Activated gamma-delta T cell treated with Interleukin-2 at 50 U/mL for 16 hours (primary cell): ENCODE data around the gene TENT5D.
"Not testable (repeated sequence)": the region's sequence is repeated elsewhere in the genome, so short reads cannot be mapped to it uniquely, and the experiment has no call there.

ENCODE experiments used
- DNase-seq: peaks from one replicate; pipeline ENCODE4 v3.0.0-alpha.2; 2020

The TENT5D gene

DNA sequence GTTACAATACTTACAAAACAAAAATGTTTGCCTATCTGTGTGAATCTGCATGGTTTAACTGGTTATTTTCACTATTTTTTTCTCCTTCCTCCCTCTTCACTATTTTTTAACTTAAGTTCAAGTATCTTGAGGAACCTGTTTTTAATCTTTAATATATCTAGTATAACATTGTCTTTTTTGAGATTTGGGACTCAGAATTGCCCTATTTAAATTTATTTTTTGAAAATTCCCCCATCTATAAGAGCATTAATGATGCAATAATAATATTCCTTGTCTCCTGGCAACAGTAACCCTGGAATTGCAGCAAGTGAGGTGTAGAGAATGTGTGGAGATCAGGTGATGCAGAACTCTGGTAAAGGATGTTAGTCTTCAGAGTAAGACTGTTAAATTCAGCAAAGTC, at the start of gene TENT5D:
Gene TENT5D (plus strand): TSS at position 301 of the 400 bp plus-strand sequence. CDS start 22,093 bp downstream, outside the sequence.
- no peak for DNase-seq

DNA sequence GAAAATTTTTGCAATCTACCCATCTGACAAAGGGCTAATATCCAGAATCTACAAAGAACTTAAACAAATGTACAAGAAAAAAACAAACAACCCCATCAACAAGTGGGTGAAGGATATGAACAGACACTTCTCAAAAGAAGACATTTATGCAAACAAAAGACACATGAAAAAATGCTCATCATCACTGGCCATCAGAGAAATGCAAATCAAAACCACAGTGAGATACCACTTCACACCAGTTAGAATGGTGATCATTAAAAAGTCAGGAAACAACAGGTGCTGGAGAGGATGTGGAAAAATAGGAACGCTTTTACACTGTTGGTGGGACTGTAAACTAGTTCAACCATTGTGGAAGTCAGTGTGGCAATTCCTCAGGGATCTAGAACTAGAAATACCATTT, 34.6 kb upstream of the TENT5D start:
- not testable (repeated sequence) for DNase-seq

- DNase-seq = no peak
These were observed 32.0 kb upstream of the TENT5D start for GRCh38 chrX:80388206-80388605.

GRCh38 chrX:80412042-80412441, 8.2 kb upstream of the TENT5D start:
- DNase-seq = no peak

DNA sequence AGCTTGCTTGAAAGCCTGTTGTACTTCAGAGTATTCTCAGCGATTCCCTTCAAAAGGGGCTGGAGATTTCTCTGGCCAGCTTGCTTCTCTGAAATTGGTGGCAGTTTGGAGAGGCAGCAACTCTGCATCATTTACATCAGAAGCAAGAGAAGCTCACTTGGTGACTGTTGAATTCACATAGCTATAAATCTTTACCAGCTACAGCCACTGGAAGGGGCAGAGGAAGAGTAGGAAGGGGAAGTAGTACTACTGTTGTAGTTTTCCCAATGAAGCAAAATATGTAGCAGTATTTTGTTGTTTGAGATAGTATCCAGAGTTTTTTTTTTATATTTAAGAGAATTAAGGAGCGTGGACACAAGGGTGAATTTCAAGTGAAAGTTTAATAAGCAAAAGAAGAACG, 2.8 kb downstream of the TENT5D start:
- no peak for DNase-seq

DNA sequence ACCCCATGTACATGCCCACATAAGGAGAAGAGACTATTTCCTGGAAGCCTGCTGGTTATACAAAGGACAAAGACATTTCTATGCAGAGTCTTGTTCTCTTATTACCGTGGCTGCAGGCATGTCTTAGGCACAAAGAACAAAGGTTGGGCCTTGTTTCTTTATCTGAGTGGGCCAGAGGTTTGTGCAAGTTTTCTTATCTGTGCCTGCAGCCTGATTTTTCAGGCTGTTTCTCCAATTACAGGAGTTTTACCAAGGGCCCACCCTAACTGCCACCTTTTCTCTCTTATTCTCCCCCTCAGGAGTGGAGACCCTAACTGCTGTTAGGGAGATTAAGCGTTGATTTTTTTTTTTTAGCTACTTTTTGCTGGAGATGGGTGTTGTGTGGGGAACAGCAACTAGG, 3.5 kb downstream of the TENT5D start:
- DNase-seq = no peak

DNA sequence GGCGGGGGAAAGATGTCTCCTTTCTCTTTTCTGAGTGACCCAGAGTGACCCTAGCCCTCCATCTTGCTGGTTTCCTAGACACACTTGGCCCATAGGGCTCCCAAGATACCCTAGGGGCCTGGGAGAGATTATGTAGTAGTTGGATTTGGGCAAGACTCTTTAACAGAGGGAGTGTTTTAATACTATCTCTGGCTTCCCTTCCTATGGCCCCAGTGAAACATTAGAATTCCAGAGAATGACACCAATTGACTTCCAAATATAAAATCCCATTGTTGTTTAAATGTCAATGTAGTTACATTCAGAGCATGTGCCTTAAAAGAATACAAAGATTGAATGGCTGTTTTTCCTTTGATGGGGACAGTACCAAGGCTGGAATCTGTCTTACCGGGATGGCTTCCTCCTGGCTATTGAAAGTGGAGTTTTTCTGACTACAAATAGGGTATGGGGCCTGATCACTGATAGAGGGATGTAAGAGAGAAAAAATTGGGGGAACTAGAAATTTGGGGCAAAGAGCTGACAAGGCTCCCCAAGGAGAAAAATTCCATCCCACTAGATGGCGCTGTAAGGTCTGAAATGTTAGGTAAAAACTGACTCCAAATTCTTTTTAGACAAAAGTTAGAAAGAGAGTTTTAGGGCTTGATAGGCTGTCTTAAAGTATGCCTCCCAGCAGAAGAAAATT, 10.7 kb downstream of the TENT5D start:
- DNase-seq = no peak

- no peak for DNase-seq
These were observed 11.2 kb downstream of the TENT5D start for GRCh38 chrX:80431505-80431832.

GRCh38 chrX:80432441-80432840, 12.2 kb downstream of the TENT5D start:
- DNase-seq = no peak

DNA sequence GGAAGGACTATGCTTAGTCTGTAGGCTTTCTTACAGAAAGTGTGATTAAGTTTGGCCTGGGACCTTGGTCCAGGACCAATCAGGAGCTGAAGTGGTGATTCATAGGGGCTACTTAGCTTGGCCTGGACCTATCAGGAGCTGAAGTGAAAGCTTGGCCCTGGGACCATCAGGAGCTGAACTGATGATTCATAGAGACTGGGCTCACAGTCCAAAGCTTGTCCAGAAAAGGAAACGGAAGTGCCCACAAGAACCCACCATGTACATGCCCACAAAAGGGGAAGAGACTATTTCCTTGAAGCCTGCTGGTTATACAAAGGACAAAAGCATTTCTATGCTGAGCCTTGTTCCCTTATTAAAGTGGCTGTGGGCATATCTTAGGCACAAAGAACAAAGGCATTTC, 12.6 kb downstream of the TENT5D start:
- no peak for DNase-seq

- not testable (repeated sequence) for DNase-seq
These were observed 47.9 kb downstream of the TENT5D start for GRCh38 chrX:80468166-80468565.

DNA sequence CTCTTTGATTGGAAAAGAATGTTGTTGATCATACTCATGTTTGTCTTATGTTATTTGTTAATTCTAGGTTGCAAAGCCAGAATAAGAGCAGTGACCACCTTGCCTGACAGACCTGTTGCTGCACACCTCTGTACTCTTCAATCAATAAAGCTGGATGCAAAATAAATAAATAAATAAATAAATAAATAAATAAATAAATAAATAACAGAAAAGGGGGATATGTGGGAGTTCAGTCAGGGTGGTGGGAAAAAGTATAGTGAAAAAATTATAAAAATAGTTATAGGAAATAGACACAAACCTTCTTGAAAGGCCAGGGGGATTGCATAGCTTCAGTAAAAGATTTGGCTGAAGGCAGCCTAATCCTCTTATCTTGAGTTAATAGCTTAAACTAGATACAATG, 51.3 kb downstream of the TENT5D start:
- DNase-seq = no peak

DNA sequence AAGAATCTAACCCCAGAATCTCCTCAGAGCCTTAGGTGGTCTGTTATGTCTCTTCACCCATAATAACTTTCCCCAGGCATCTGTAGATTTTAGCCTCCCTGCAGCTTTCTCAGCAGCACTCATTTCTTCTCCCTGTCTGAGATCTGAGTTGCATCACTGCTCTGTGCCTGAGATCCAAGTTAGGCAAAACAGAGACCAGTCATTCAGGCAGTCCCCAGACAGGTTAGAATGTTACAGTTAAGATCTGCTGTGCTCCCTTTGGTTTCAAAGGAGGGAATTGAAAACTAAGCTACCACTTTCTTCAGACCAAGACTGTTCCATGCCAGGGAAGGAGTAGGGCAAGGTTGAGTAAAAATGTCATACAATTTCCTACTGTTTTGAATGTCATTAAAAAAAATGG, 65.3 kb downstream of the TENT5D start:
- no peak for DNase-seq

GRCh38 chrX:80486299-80486698, 66.1 kb downstream of the TENT5D start:
- no peak for DNase-seq

DNA sequence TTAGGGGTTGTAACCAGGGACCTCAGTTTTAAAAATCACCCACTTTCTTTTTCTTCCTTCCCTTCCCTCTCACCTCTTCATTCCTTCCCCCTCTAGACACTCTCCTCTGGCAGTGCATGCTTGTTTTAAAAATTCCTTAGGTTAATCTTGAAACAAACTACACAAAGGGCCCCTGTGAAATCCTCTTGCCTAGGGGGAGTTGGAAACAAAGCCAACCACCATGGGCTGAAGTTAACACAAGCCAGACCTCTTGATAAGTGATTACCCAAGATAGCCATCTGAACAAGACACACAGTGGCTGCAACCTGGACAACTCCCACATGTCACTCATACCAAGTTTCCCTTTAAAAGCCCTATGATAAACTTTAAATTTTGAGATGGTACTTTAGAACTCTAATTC, 68.9 kb downstream of the TENT5D start:
- no peak for DNase-seq
